Right lobe of liver (tissue), 6 donors: ENCODE measurements around the gene BDNF. TPM values are rescaled to one million over a fixed set of nuclear protein-coding genes. Genes with fewer than 3 reads are reported as not detected.

Experiments
- ATAC-seq, 4 donors: fragments of 200-7000 bp; cut with Tn5 transposase; one replicate each; pipeline ENCODE4 v1.9.1; 2020; ENCODE audit warnings: mild to moderate bottlenecking in 4 of 4, moderate library complexity in 4 of 4
- DNase-seq, 3 donors: peaks; one replicate each; pipeline ENCODE4 v3.0.0-alpha.2; 2020
- H3K27ac ChIP-seq, 3 donors: fragments of 200-600 bp; one replicate each; pipeline ENCODE4 v1.8.0; 2022
- H3K27me3 ChIP-seq, 2 donors: fragments of 200-600 bp; one replicate each; pipeline ENCODE4 v1.8.0; 2022
- H3K36me3 ChIP-seq, 4 donors: fragments of 200-600 bp; sonication (generic) in 1 of 4; one replicate each; pipeline versions ENCODE4 v1.5.1 to v1.8.0; 2017 to 2022; ENCODE audit warnings: control low read depth in 1 of 4
- H3K4me1 ChIP-seq, 4 donors: fragments of 200-600 bp; sonication (generic) in 1 of 4; one replicate each; pipeline versions ENCODE4 v1.5.1 to v1.8.0; 2017 to 2022; ENCODE audit warnings: control low read depth in 1 of 4
- H3K4me3 ChIP-seq, 3 donors: fragments of 200-600 bp; one replicate each; pipeline ENCODE4 v1.8.0; 2022
- H3K9me3 ChIP-seq, 4 donors: fragments of 200-600 bp; sonication (generic) in 1 of 4; one replicate each; pipeline versions ENCODE4 v1.5.1 to v1.8.0; 2017 to 2022; ENCODE audit warnings: control low read depth in 1 of 4
- POLR2A ChIP-seq: fragments of 450-650 bp; IDR thresholded peaks from one replicate; pipeline ENCODE4 v1.6.1; 2017; ENCODE audit warnings: antibody characterized with exemption, mild to moderate bottlenecking
- WGBS: methylation state at CpG from one replicate; pipeline ENCODE4 v1.1.6; 2018; ENCODE audit warnings: low coverage, low lambda C conversion rate; ENCODE audit not compliant: insufficient coverage; ENCODE audit errors: missing lambda C conversion rate; 5-methylcytosine and 5-hydroxymethylcytosine counted together
- intact Hi-C, 2 donors: fragments of 100-400 bp; cut with DNase I; formaldehyde crosslinking; loops; one replicate each; pipeline versions ENCODE4 v1.11.2 to v1.14.1; 2022
- total RNA-seq, 6 experiments: library from RNA; depleted of rRNA in 2 of 6; stranded (reverse); fragments of >200 nt in 2 of 6; fragmentation: NEBNext Ultra II Directional in 3 of 6; extraction: Animal tissue kit (Norgen Biotek cat#: 25700) in 3 of 6; gene quantifications; one replicate each; pipeline versions ENCODE4 v1.1.0 to v1.2.4, GENCODE V29; 2016 to 2023
- TF ChIP-seq, protein P1 (sequence below), 4 donors: fragments of 200-600 bp in 3 of 4; fragments of 450-650 bp in 1 of 4; IDR thresholded peaks; one replicate each; pipeline versions ENCODE4 v1.5.1 to v1.8.0; 2016 to 2022; ENCODE audit warnings: antibody characterized with exemption in 4 of 4, mild to moderate bottlenecking in 2 of 4
- donor health status: DM: no; HTN: yes; CAD: no.
- donor health status: DM: no; HTN: no; CAD: no.
- donor health status: DM: no; HTN: no; CAD: no.
- donor health status: DM: no; HTN: yes; CAD: no.
- donor health status: DM: no; HTN: yes; CAD: no.

BDNF gene
- total RNA-seq, 6 experiments from 2014 or later: 0.06 to 0.27 (median 0.12) TPM; not detected in 3

DNA sequence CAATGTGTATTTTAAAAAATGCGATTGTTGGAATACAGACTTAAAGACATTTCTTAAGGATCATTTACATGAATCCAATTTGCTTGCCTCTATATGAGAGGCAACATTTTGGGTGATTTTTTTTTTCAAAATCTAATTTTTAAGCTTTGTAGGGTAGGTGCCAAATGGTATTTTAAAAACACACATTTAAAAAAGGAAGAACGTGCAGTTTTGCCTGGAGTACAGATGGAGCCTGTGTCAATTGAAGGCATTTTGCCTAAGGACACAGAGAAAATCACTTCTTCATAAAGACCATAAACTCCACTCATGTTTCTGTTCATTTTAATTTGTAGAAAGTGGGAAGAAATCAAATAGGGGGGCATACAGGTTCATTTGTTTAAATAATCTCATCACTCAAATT, 91.3 kb downstream of the BDNF start:
- H3K27me3 ChIP-seq: no peaks in the 10 kb centered on the region
- DNase-seq (no peak), ATAC-seq (no peak)
- intact Hi-C loops: no loop called here
- H3K4me3 ChIP-seq: no peak overlapping the region
- H3K27ac ChIP-seq: no peak overlapping the region
- TF ChIP-seq, protein P1, sequence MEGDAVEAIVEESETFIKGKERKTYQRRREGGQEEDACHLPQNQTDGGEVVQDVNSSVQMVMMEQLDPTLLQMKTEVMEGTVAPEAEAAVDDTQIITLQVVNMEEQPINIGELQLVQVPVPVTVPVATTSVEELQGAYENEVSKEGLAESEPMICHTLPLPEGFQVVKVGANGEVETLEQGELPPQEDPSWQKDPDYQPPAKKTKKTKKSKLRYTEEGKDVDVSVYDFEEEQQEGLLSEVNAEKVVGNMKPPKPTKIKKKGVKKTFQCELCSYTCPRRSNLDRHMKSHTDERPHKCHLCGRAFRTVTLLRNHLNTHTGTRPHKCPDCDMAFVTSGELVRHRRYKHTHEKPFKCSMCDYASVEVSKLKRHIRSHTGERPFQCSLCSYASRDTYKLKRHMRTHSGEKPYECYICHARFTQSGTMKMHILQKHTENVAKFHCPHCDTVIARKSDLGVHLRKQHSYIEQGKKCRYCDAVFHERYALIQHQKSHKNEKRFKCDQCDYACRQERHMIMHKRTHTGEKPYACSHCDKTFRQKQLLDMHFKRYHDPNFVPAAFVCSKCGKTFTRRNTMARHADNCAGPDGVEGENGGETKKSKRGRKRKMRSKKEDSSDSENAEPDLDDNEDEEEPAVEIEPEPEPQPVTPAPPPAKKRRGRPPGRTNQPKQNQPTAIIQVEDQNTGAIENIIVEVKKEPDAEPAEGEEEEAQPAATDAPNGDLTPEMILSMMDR (IDR thresholded peaks at IDR 0.05): no peak
- TF ChIP-seq POLR2A: no peak
- H3K4me1 ChIP-seq: no peaks in the 10 kb centered on the region
- H3K9me3 ChIP-seq: no peaks in the 10 kb centered on the region
- no peaks in the 10 kb centered on the region for H3K36me3 ChIP-seq
- WGBS: 93% methylated on average over 2 of the region's 2 CpGs

DNA sequence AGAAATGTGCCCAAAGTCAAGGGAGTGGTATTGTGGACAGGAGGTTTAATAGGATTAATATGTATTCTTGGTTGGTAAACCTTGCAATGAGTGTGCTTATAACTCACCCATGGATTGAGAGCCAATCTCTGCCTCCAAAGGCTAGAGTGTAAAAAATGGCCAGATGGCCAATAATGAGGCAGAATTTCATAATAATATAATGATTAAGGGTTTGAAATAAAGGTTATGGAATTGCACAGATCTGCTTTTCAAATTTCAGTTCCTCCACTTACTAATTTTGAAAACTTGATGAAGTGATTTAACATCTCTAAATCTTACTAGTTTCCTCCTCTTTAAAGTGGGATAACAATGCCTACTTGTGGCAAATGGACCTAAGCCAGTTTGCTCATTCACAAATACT, 94.8 kb downstream of the BDNF start:
- no peaks in the 10 kb centered on the region for H3K27me3 ChIP-seq
- ATAC-seq: no peak
- no peaks in the 10 kb centered on the region for H3K4me1 ChIP-seq
- TF ChIP-seq POLR2A: no peak
- TF ChIP-seq, protein P1 (IDR thresholded peaks at IDR 0.05): no peak
- no peak for DNase-seq
- H3K9me3 ChIP-seq: no peaks in the 10 kb centered on the region
- intact Hi-C loops: no loop called here
- no peaks in the 10 kb centered on the region for H3K36me3 ChIP-seq
- H3K27ac ChIP-seq: no peak overlapping the region
- no peak overlapping the region for H3K4me3 ChIP-seq

Other genes starting within 250 kb of the BDNF start
- gene LGR4, start 227.7 kb downstream of the BDNF start, total RNA-seq: 10 to 100 TPM; 32.5 to 46.3 (median 44.1) TPM
- 10 to 100 TPM; 22.6 to 33.2 (median 27.1) TPM for gene LIN7C, start 193.7 kb downstream of the BDNF start, total RNA-seq